Psoas muscle (tissue), 8 donors: Measurements from ENCODE around the gene FAM20A. TPM values are rescaled to one million over a fixed set of nuclear protein-coding genes. Genes with fewer than 3 reads are reported as not detected.

Experiments
- ATAC-seq, 4 donors: fragments of 200-7000 bp; cut with Tn5 transposase; one replicate each; pipeline ENCODE4 v1.9.1; 2020; ENCODE audit warnings: moderate library complexity in 3 of 4, mild to moderate bottlenecking in 2 of 4
- DNase-seq, 2 donors: peaks; one replicate each; pipeline ENCODE4 v3.0.0-alpha.2; 2020
- H3K27ac ChIP-seq: fragments of 200-600 bp; one replicate; pipeline ENCODE4 v1.8.0; 2022
- H3K27me3 ChIP-seq, 3 donors: fragments of 200-600 bp in 1 of 3; one replicate each; pipeline versions ENCODE4 v1.6.1 to v1.8.0; 2013 to 2022; ENCODE audit warnings: low read length in 2 of 3, mild to moderate bottlenecking in 2 of 3, moderate library complexity in 1 of 3; ENCODE audit not compliant: insufficient read depth in 3 of 3
- H3K36me3 ChIP-seq, 2 donors: fragments of 200-600 bp in 1 of 2; one replicate each; pipeline versions ENCODE4 v1.6.1 to v1.8.0; 2013 to 2022; ENCODE audit warnings: low read depth in 1 of 2, mild to moderate bottlenecking in 1 of 2, moderate library complexity in 1 of 2; ENCODE audit not compliant: insufficient read depth in 1 of 2
- H3K4me1 ChIP-seq: fragments of 200-600 bp; one replicate; pipeline ENCODE4 v1.8.0; 2022
- H3K4me3 ChIP-seq: fragments of 200-600 bp; one replicate; pipeline ENCODE4 v1.8.0; 2022; ENCODE audit warnings: mild to moderate bottlenecking
- H3K9me3 ChIP-seq: fragments of 200-600 bp; one replicate; pipeline ENCODE4 v1.8.0; 2022
- WGBS, 3 donors: extraction: QIAGEN DNeasy Blood & Tissue Kit; methylation state at CpG; one replicate each; pipeline versions ENCODE4 v1.1.6 to v1.1.7; 2013; 5-methylcytosine and 5-hydroxymethylcytosine counted together
- intact Hi-C, 2 donors: fragments of 100-400 bp; cut with DNase I; formaldehyde crosslinking; loops; one replicate each; pipeline versions ENCODE4 v1.11.0 to v1.14.2; 2022
- polyA plus RNA-seq, 3 donors: library from polyadenylated mRNA; stranded (reverse); fragments of 200-250 nt; gene quantifications; one replicate each; pipeline ENCODE4 v1.2.3, GENCODE V29; 2013
- total RNA-seq, 4 donors: library from RNA; stranded (reverse); fragmentation: NEBNext Ultra II Directional in 2 of 4; extraction: Animal tissue kit (Norgen Biotek cat#: 25700) in 2 of 4; gene quantifications; one replicate each; pipeline versions ENCODE4 v1.2.1 to v1.2.4, GENCODE V29; 2021 to 2023
- TF ChIP-seq, protein P1 (sequence below): fragments of 200-600 bp; IDR thresholded peaks from one replicate; pipeline ENCODE4 v1.8.0; 2022; ENCODE audit warnings: antibody characterized with exemption
- donor health status: healthy with polysubstance abuse.
- donor health status: DM: no; HTN: no; CAD: no; lungs with moderate emphysema.
- donor health status: Bipolar disorder and iron deficiency.
- donor health status: healthy.
- donor health status: DM: yes; HTN: yes; CAD: no.
- donor health status: DM: no; HTN: no; CAD: no.
- donor health status: DM: no; HTN: no; CAD: no.
- donor health status: DM: yes; HTN: yes; CAD: no.

The FAM20A gene
- total and polyA plus RNA-seq, 7 donors: 0.83 to 7.1 (median 1.8) TPM

DNA sequence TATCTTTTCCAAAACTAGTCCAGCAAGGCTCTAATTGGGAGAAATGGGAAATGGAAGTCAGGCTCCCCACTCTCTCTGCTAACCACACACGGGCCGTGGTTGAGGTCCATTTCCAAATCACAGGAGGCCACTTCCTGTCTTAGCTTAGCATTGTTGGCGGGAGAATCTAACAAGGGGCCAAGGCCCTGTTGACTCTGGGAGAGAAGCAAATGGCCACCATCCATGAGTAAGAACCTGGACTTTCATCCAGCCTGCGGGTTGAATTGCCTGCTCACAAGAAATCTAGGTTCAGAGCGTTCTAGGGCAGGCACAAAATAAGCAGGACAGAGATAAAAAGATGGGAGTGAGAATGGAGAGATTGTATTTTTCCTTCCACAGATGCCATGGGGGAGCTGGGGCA, 5.7 kb downstream of the FAM20A start:
- intact Hi-C loops: no loop called here
- TF ChIP-seq, protein P1, sequence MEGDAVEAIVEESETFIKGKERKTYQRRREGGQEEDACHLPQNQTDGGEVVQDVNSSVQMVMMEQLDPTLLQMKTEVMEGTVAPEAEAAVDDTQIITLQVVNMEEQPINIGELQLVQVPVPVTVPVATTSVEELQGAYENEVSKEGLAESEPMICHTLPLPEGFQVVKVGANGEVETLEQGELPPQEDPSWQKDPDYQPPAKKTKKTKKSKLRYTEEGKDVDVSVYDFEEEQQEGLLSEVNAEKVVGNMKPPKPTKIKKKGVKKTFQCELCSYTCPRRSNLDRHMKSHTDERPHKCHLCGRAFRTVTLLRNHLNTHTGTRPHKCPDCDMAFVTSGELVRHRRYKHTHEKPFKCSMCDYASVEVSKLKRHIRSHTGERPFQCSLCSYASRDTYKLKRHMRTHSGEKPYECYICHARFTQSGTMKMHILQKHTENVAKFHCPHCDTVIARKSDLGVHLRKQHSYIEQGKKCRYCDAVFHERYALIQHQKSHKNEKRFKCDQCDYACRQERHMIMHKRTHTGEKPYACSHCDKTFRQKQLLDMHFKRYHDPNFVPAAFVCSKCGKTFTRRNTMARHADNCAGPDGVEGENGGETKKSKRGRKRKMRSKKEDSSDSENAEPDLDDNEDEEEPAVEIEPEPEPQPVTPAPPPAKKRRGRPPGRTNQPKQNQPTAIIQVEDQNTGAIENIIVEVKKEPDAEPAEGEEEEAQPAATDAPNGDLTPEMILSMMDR: no peak
- ATAC-seq: peak in 2 of 4 donors; percentile 27 to 37
- Histone ChIP-seq H3K4me3 (no peak overlapping the region), H3K4me1 (no peaks in the 10 kb centered on the region), H3K27me3 (peaks cover 0 to 20% (median 4%) of the 10 kb centered on the region in 3 donors), H3K27ac (peak overlapping the region; percentile 0), H3K9me3 (no peaks in the 10 kb centered on the region), H3K36me3 (no peaks in the 10 kb centered on the region)
- 58 to 75% (median 64%) methylated on average over 5 of the region's 5 CpGs for WGBS, 3 donors
- DNase-seq: peak; percentile 43 to 60

DNA sequence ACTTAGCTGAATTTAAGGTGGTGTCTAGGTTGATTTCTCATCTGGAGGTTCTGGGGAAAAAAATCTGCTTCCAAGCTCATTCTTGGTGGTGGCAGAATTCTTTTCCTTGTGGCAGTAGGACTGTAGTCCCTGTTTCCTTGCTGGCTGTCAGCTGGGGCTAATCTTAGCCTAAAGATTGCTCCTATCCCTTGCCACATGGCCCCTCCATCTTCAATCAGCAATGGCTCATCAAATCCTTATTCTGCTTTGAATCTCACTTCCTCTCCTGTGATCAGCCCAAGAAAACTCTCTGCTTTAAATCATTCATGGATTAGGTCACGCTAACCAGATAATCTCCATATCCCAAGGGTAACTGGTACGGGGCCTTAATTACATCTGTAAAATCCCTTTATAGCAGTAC, 6.6 kb downstream of the FAM20A start:
- no peak overlapping the region for H3K27ac ChIP-seq
- no peak overlapping the region for H3K4me3 ChIP-seq
- peaks cover 0 to 10% (median 0%) of the 10 kb centered on the region in 3 donors for H3K27me3 ChIP-seq
- intact Hi-C loops: no loop called here
- H3K9me3 ChIP-seq: no peaks in the 10 kb centered on the region
- TF ChIP-seq, protein P1: no peak
- DNase-seq: no peak
- H3K36me3 ChIP-seq: no peaks in the 10 kb centered on the region
- no peaks in the 10 kb centered on the region for H3K4me1 ChIP-seq
- no peak for ATAC-seq
- 79 to 95% (median 84%) methylated on average over 2 of the region's 2 CpGs for WGBS, 3 donors

GRCh38 chr17:68592682-68593641, 8.2 kb downstream of the FAM20A start:
- intact Hi-C loops: no loop called here
- Histone ChIP-seq H3K27me3 (no peaks in the 10 kb centered on the region), H3K36me3 (no peaks in the 10 kb centered on the region), H3K4me1 (no peaks in the 10 kb centered on the region), H3K9me3 (no peaks in the 10 kb centered on the region), H3K27ac (no peak overlapping the region), H3K4me3 (no peak overlapping the region)
- ATAC-seq (peak in 3 of 4 donors; percentile 40 to 67 (median 40)), DNase-seq (peak; percentile 24 to 56)
- 24 to 30% (median 27%) methylated on average over 3 of the region's 3 CpGs for WGBS, 3 donors
- TF ChIP-seq, protein P1: no peak

DNA sequence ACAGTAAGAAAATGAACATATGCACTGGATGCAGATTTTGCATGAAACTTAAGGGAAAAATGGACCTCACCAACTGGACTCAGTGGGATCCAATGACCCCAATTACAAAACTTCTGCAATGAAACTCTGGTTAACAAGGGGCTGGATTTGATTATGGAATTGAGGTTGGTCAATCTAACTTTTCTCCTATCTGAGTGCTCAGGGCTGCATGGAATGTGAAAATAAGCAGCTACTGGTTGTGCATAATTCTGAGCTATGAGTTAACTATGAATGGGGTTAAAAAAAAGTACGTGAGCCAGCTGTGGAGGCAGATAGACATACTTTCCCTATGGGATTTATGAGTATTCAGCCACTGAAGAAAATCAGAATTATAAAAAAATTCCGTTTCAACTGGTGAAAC, 9.2 kb downstream of the FAM20A start:
- no peaks in the 10 kb centered on the region for H3K4me1 ChIP-seq
- DNase-seq (no peak), ATAC-seq (no peak)
- H3K27ac ChIP-seq: no peak overlapping the region
- no peaks in the 10 kb centered on the region for H3K27me3 ChIP-seq
- no peaks in the 10 kb centered on the region for H3K36me3 ChIP-seq
- H3K9me3 ChIP-seq: no peaks in the 10 kb centered on the region
- TF ChIP-seq, protein P1: no peak
- WGBS, 3 donors: 66 to 80% (median 78%) methylated on average over 2 of the region's 2 CpGs
- intact Hi-C loops: no loop called here
- no peak overlapping the region for H3K4me3 ChIP-seq
